Left lobe of liver (tissue), 2 donors: ENCODE measurements around the gene PPP1R16B. TPM values are rescaled to one million over a fixed set of nuclear protein-coding genes. Genes with fewer than 3 reads are reported as not detected.
"Not testable (repeated sequence)": the region's sequence is repeated elsewhere in the genome, so short reads cannot be mapped to it uniquely, and the experiment has no call there.

Source experiments
- ATAC-seq: fragments of 200-7000 bp; cut with Tn5 transposase; one replicate; pipeline ENCODE4 v1.9.1; 2020; ENCODE audit warnings: mild to moderate bottlenecking, moderate library complexity
- DNase-seq: peaks from one replicate; pipeline ENCODE4 v3.0.0-alpha.2; 2020; ENCODE audit warnings: low spot score
- total RNA-seq: library from RNA; stranded (reverse); gene quantifications from one replicate; pipeline ENCODE4 v1.2.1, GENCODE V29; 2021
- donor health status: DM: no; HTN: no; CAD: no; lungs with moderate emphysema.
- donor health status: DM: no; HTN: yes; CAD: no.

Gene PPP1R16B
- total RNA-seq, 1 donor from 2014 or later = 1.7 TPM

GRCh38 chr20:38791291-38791690 lies 14.2 kb upstream of the PPP1R16B start:
- ATAC-seq (no peak), DNase-seq (no peak)

- no peak for DNase-seq
Measured at GRCh38 chr20:38791940-38792339, 13.6 kb upstream of the PPP1R16B start.

GRCh38 chr20:38794057-38794456 lies 11.4 kb upstream of the PPP1R16B start:
- not testable (repeated sequence) for DNase-seq

More at GRCh38 chr20:38791940-38792339, 13.6 kb upstream of the PPP1R16B start:
- no peak for ATAC-seq

GRCh38 chr20:38798266-38798665 lies 7.2 kb upstream of the PPP1R16B start:
- DNase-seq = no peak
- no peak for ATAC-seq

More at GRCh38 chr20:38794057-38794456, 11.4 kb upstream of the PPP1R16B start:
- not testable (repeated sequence) for ATAC-seq

GRCh38 chr20:38799203-38799602 lies 6.3 kb upstream of the PPP1R16B start:
- ATAC-seq = no peak
- no peak for DNase-seq

- DNase-seq (no peak), ATAC-seq (no peak)
Measured at GRCh38 chr20:38800882-38801281, 4.6 kb upstream of the PPP1R16B start.

- DNase-seq (no peak), ATAC-seq (no peak)
Measured at GRCh38 chr20:38804221-38804620, 1.3 kb upstream of the PPP1R16B start.

- DNase-seq (no peak), ATAC-seq (peak; percentile 23)
Measured at GRCh38 chr20:38804682-38805501, 605 bp upstream of the PPP1R16B start.

GRCh38 chr20:38805958-38806854 lies 709 bp downstream of the PPP1R16B start:
- DNase-seq (no peak), ATAC-seq (peak; percentile 36)

GRCh38 chr20:38806855-38807655 lies 1.6 kb downstream of the PPP1R16B start:
- DNase-seq (no peak), ATAC-seq (no peak)

- ATAC-seq = no peak
- no peak for DNase-seq
Measured at GRCh38 chr20:38809942-38810341, 4.4 kb downstream of the PPP1R16B start.

- ATAC-seq = no peak
- no peak for DNase-seq
Measured at GRCh38 chr20:38810926-38811630, 5.6 kb downstream of the PPP1R16B start.

- ATAC-seq = no peak
- no peak for DNase-seq
Measured at GRCh38 chr20:38811769-38812168, 6.3 kb downstream of the PPP1R16B start.

GRCh38 chr20:38812182-38812581 lies 6.7 kb downstream of the PPP1R16B start:
- ATAC-seq (peak; percentile 20), DNase-seq (no peak)

- ATAC-seq = no peak
Measured at GRCh38 chr20:38812709-38813573, 7.4 kb downstream of the PPP1R16B start.

GRCh38 chr20:38813574-38813962 lies 8.1 kb downstream of the PPP1R16B start:
- not testable (repeated sequence) for DNase-seq, ATAC-seq

More at GRCh38 chr20:38812709-38813573, 7.4 kb downstream of the PPP1R16B start:
- no peak for DNase-seq

GRCh38 chr20:38815446-38815845 lies 9.9 kb downstream of the PPP1R16B start:
- ATAC-seq (no peak), DNase-seq (no peak)

- DNase-seq (no peak), ATAC-seq (no peak)
Measured at GRCh38 chr20:38818113-38819065, 12.9 kb downstream of the PPP1R16B start.
